SIG-M5 treated with dmso at 0.1 percent for 504 hours (cell line): ENCODE data around the gene ARL3.
"Not testable (repeated sequence)": the region's sequence is repeated elsewhere in the genome, so short reads cannot be mapped to it uniquely, and the experiment has no call there.

Source experiments
- DNase-seq: peaks from one replicate; lab custom pipeline; 2025; ENCODE audit not compliant: unreplicated experiment; lab: John Stamatoyannopoulos, UW

Gene ARL3, protein sequence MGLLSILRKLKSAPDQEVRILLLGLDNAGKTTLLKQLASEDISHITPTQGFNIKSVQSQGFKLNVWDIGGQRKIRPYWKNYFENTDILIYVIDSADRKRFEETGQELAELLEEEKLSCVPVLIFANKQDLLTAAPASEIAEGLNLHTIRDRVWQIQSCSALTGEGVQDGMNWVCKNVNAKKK

DNA sequence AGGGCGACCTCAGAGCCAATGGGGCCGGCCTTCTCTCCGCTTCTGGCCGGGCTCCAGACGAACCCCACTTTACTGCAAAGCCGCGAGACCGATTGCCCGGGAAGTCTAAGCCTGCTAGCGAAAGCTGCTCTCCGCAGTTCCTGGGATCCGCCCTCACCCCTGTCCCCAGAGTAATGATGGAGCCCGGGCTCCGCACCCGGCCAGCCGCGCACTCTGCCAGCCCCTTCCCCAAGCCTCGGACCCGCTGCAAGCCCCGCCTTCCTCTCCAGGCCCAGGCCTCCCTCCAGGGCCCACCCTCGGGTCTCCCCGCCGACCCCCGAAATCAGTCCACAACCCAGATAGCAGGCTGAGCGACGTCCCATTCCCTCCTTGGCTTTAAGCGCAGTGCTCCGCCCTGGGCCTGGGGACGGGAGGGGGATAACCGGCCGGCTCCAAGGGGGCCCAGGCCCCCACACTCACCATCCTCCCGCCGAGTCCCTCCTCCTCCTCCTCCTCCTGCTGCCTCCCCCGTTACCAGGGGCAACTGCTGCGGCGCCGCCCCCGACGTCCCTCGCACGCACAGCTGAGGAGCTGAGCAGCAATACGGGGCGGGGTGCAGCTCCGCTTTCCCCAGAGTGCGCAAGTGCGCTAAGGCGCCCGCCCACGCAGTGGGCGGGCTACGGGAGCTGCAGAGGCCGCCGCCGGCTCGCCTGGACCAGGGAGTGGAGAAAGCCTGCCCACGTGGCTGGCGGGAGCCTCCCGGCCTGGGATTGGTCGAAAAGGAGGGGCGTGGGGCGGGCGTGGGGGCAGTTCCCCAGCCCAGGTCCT lies at the start of gene ARL3:
TSS of gene ARL3 (minus strand) at position 584 of the 807 bp plus-strand sequence. CDS start at position 462, 122 bp downstream.
- DNase-seq = peak; percentile 94

DNA sequence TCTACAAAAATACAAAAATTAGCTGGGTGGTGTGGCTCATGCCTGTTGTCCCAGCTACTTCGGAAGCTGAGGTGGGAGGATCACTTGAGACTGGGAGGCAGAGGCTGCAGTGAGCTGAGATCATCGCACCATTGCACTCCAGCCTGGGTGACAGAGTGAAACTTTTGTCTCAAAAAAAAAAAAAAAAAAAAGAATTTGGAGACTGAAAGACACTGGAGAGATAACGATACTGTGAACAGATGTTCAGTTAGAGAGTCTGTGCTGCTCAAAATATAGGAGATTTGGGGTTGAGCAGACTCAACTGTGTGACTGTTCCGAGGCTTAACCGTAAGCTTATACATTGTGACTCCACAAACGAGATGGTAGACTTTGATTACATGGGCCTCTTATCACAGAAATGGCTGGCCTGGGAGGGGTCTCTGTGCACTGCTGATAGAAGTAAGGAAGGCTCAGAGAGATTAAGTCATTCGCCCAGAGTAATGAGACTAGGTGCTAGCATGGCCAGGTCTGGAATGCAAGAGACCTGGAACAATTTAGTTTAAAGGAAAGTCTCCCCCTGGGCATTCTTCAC lies 48.9 kb upstream of the ARL3 start:
- DNase-seq = no peak

DNA sequence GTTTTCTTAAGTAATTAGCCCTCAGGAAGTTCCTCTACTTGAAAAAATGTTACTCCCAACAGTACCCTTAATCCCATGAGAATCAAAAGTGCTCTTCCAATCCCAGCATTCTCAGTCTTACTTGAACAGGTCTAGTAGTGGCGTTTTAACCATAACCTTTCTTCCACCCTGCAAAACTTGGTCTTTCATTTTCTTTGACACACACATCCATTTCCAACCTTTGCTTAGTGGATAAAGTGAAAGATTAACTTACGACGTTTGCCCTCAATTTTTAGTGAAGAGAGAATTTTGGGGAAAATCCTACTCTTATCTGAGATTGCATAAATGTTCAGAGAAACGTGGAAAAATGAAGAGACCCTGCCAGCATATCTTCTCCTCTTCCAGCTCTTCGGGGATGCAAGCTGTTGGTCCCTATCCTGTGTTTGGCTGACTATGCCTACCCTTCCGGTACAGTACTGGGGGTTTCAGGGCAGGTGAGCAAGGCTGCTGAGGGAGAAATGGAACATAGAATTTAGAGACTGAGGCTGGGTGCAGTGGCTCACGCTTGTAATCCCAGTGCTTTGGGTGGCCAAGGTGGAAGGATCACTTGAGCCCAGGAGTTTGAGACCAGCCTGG lies 48.3 kb upstream of the ARL3 start:
- no peak for DNase-seq

DNA sequence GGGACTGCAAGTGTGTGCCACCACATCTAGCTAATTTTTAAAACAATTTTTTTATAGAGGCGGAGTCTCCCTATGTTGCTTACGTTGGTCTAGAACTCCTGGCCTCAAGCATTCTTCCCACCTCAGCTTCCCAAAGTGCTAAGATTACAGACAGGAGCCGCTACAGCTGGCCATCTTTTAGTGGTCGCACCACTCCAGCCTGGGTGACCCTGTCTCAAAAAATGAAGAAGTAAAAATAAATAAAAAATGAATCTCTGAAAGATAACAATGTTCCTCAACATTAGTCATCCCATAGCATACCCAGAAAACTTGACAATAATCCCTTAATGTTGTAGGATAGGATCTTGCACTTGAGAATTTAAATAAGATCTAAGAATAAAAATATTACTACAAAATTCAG lies 47.8 kb upstream of the ARL3 start:
- no peak for DNase-seq

DNA sequence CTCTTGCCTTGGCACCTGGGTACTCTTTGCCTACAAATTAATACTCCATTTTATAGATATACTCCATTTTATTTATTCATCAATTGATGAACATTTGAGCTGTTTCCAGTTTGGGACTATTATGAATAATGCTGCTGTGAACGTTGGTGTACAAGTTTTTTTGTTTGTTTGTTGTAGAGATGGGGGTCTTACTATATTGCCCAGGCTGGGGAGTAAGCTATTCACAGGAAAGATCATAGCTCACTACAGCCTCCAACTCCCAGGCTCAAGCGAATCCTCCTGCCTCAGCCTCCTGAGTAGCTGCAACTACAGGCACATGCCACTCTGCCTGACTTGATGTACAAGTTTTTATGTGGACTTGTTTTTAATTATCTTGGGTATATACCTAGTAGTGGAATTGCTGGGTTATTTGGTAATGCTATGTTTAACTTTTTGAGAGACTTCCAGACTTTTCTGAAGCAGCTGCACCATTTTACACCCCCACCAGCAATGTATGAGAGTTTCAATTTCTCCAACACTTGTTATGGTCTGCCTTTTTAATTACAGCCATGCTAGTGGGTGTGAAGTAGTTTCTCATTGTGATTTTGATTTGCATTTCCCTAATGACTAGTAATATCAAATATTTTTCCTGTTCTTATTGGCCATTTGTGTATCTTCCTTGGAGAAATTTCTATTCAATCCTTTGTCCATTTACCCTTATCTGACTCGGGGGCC lies 45.5 kb upstream of the ARL3 start:
- DNase-seq = no peak

DNA sequence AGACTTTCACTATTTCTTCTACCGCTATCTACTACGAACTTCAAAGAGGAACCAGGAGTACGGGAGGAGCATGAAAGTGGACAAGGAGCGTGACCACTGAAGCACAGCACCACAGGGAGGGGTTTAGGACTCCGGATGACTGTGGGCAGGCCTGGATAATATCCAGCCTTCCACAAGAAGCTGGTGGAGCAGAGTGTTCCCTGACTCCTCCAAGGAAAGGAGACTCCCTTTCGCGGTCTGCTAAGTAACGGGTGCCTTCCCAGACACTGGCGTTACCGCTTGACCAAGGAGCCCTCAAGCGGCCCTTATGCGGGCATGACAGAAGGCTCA lies 44.7 kb upstream of the ARL3 start:
- DNase-seq = not testable (repeated sequence)

DNA sequence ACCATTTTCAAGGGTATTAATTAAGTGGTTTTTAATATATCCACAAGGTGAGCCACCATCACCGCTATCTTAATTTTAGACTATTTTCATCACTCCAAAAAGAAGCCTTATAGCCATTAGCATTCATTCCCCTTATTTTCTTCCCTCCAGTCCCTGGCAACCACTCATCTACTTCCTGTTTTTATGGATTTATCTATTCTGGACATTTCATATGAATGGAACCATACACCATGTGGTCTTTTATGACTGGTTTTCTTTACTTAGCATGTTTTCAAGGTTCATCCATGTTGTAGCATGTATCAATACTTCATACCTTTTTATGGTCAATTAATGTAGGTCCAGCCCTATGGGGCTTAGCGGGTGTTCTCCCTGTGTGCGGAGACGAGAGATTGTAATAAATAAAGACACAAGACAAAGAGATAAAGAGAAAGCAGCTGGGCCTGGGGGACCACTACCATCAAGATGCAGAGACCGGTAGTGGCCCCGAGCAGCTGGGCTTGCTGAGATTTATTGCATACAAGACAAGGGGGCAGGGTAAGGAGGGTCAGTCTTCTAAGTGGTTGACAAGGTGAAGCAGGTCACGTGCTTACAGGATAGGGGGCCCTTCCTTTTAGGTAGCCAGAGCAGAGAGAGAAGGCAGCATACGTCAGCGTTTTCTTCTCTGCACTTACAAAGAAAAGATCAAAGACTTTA lies 44.2 kb upstream of the ARL3 start:
- no peak for DNase-seq

DNA sequence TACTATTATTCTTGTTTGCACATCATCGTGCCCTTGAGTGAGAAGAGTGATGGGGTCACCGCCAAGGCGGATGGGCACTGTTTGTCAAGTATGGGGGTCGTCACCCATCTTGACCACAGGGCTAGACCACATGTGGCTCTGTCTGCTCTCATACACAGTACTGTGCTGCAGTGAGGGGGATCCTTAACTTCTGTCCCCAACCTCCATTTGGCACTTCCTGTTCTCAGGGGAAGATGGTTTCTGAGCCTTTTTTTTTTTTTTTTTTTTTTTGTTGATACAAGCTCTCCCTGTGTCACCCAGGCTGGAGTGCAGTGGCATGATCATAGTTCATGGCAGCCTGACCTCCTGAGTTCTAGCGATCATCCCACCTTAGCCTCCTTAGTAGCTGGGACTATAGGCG lies 43.1 kb upstream of the ARL3 start:
- DNase-seq = no peak

DNA sequence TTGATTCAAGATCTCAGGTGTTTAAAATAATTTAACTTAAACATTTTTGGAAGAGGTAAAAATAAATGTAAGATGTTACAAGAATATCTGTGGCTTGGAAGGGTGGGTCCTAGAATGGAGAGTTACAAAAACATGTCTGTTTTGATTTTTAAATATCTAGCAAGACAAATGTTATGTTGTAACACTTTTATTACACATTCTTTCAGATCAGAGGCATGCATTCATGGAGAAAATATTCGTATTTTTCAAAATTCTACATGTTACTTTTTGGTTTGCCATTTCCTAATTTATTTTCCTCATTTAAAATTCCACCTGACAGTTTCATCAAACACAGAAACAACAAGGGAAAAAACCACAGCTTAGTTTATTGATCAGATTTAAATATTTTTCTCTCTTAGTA lies 39.5 kb upstream of the ARL3 start:
- no peak for DNase-seq

DNA sequence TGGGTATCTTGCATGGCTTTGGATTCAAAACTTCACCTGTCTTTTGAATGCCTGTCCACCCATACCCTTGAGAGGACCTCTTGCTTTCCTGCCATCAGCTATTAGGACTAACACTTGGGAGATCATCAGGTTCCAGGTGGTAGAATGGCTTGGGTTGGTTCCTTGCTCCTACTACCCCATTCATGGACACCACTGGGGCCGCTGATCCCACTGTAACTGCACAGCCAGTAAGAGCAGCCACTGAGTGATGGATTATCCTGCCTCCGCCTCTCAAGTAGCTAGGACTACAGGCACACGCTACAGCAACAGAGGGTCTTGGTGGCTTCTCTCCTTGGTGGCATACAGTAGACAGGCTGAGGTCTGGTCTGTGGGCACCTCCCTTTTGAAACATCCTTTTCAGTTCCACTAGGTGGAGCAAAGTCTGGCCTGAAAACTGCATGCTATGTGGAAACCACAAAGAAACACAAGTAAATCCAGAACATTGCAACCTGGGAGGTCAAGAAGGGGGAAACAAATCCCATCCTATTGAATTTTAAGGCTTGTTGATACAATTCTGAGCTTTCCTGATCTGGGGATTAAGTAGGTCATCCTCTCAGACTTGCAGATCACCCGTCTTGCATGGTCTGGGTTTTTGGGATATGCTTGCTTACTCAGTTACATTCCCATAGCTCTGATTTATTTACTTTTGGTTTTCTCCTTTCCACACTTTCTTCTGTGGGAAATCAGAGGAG lies 38.9 kb upstream of the ARL3 start:
- peak; percentile 41 for DNase-seq

DNA sequence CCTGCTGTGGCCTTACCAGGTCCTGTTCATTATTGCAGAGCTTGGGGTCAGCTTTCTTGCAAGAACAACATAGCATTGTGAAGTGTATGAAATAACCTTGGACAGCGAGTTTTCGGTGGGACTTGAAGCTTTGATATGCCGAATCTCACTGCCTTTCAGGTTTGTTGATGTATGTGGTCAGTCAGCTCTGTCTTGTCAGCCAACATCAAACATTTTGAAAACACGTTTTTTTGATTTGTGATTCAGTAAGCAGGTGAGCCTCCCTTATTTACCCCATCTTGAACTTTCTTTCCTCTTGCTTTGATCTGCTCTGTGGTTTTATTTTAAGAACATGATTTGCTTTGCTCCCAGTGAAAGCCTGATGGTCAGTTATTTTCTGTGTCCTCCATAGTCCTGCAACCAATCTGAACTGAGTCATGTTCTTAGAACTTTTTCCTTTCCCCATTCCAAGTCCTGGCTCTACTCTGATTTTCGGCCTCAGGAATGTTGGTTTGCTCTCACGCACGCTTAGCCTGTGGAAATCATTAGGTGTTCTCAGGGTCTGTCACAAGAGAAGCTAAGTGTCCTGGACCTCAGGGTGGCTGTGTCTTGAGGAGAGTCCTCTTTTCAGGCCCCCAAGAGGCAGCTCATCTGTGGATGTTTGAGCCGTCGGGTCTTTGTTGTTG lies 38.2 kb upstream of the ARL3 start:
- no peak for DNase-seq

DNA sequence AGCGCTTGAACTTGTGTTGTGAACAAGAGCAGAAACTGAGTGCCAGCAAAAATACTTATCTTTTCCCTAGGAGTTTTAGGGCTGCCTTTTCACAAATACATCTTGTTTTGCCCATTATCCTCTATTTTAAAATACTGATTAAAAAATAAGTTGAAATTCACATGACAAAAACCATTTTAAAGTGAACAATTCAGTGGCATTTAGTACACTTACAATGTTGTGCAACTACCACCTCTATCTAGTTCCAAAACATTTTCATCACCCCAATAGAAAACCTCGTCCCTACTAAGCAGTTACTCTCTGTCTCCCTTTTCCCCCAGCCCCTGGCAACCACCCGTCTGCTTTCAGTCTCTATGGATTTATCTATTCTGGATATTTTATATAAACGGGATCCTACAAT lies 31.0 kb upstream of the ARL3 start:
- no peak for DNase-seq

DNA sequence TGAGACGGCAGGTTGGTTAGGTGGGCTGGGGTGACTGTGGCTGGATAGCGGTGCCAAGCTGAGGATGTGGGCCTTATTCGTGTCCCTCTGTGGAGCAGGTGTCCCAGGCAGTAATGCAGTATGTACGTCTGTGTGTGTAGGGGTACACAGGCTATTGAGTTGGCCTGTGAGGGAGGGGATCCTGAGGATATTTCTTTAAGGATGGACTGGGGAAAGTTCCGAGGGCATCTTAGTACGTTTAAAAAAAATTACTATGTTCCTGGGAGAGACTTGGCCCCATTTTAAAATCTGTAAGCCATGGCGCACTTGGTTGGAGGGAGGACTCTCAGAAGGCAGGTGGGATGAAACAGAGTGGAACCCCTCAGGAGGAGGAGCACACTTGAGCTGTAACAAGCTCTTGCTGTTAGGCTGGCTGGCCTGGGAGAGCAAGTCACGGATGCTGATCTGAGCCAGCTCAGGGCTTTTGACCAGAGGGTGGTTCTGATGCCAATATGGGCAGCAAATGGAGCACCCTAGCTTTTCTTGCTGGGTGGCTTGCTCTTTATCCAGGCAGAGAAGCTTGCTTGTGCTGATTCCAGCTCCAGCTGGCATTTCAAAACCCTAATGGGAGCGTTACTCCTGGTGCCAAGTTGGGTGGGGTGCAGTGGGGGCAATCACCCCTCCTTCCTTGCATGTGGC lies 30.3 kb upstream of the ARL3 start:
- DNase-seq = no peak

DNA sequence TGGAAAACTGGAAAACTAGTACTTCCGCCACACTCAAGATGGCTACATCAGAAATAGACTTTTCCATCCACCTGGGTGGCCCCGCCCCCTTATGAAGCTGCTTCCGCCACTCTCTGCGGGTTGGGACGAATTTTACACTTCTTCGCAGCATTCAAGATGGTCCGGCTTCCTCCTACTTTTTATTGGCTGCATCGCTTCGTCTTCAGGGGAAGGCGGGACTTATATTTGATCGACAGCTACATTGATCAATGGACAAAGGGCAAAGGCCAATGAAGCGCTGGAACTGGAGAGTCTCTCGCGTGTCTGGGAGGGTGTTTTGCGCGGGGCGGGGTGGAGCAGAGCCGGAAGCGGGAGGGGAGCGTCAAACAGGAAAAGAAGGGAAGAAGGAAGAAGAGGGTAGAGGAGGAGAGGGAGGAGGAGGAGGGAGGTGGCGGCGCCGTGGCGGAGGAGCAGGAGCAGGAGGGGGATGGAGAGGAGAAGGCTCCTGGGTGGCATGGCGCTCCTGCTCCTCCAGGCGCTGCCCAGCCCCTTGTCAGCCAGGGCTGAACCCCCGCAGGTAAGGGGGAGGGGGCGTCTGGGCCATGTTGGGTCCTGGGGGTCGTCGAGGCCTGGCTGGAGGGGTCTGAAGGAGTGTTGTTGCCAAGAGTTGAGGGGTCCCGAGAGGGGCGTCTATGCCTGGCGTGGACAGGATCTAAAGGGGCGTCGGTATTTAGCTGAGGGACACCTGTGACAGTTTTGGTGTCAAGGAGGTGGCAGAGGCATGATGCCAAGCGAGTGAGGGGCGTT lies 29.6 kb upstream of the ARL3 start, which contains the start of gene WBP1L:
TSS of gene WBP1L (plus strand) at position 361 of the 786 bp plus-strand sequence. CDS start at position 467, 106 bp downstream.
- DNase-seq = peak; percentile 98

DNA sequence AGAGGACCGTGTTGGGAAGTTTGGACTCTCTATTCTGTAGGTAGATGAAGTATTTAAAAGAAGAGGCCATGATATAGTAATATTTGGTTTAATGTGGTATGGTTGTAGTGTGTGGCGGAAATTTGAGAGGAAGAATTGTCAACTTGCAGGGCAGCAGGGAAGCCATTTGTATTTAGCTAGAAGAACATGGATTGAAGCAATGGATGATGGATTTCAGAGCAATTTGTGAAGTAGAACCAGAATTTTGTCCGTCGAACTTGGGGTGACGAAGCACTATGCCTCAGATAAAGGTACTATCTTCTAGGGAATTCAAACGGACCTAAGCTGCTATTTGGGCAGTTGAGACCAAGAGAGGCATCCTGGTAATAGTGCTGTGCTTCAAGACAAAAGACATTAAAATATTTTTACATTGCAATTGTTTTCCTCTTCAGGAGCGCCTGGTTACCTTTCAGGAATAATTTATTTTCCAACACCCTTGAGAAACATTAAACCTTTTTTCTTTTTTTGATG lies 28.9 kb upstream of the ARL3 start:
- no peak for DNase-seq

DNA sequence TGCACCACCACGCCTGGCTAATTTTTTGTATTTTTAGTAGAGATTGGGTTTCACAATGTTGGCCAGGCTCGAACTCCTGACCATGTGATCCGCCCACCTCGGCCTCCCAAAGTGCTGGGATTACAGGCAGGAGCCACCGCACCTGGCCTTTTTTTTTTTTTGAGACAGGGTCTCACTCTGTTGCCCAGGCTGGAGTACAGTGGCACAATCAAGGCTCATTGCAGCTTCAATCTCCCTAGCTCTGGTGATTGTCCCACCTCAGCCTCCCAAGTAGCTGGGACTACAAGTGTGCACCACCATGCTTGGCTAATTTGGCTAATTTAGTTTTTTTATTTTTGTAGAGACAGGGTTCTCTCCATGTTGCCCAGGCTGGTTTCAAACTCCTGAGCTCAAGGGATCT lies 28.1 kb upstream of the ARL3 start:
- not testable (repeated sequence) for DNase-seq

DNA sequence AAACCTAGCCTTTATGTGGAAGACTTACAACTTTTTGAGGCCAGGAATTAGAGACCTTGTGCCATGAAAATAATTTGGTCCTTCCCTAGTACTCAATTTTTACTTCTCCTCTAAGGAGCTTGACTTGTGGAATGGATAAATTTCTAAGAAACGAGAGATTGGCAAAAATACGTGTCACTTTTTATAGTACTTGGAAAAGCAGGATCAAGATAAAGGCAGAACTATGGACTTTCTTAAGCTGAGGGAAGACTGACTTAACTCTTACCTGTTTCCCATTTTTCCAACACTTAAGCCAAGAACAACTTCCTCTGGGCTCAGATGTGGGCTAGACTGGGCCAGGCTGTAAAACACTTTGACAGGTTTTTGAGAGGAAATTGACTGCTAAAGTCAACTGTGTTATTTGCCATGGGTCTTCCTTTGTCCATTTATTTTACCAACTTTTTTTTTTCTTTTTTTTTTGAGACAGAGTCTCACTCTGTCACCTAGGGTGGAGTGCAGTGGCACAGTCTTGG lies 27.6 kb upstream of the ARL3 start:
- no peak for DNase-seq

DNA sequence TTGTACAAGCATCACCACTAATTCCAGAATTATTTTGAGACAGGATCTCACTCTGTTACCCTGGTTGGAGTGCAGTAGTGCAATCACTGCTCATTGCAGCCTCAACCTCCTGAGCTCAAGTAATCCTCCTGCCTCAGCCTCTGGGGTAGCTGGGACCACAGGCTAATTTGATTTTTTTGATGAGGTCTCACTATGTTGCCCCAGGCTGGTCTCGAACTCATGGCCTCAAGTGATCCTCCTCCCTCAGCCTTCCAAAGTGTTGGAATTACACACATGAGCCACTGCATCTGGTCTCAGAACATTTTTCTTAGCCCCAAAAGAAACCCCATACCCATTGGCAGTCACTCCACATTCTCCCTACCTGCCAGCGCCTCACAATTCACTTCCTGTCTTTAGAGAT lies 26.0 kb upstream of the ARL3 start:
- no peak for DNase-seq
